CD4-positive, alpha-beta T cell treated with Interleukin-4 for 1 hour (primary cell): ENCODE results near the gene FCMR.
A peak's percentile ranks its signal among the peaks of the same experiment; 100 is the strongest.

Experiments
- DNase-seq, 2 donors: peaks; one replicate each; pipeline ENCODE4 v3.0.0-alpha.2; 2020 to 2022

FCMR gene

GRCh38 chr1:206898089-206898914 is 23.4 kb downstream of the FCMR start:
- no peak for DNase-seq

GRCh38 chr1:206897175-206897574 is 24.6 kb downstream of the FCMR start, which contains the start of gene IL24:
IL24 (plus strand) TSS chr1:206897443; CDS start chr1:206897833, 390 bp downstream.
- DNase-seq, result no peak

GRCh38 chr1:206896261-206896660 is 25.5 kb downstream of the FCMR start:
- DNase-seq, result no peak

GRCh38 chr1:206895837-206896242 is 25.9 kb downstream of the FCMR start:
- no peak for DNase-seq

- DNase-seq, result no peak
These were observed 26.4 kb downstream of the FCMR start for GRCh38 chr1:206895325-206895724.

GRCh38 chr1:206893380-206893779 is 28.4 kb downstream of the FCMR start:
- no peak for DNase-seq

- no peak for DNase-seq
These were observed 29.3 kb downstream of the FCMR start for GRCh38 chr1:206892351-206892984.

- DNase-seq, result no peak
These were observed 30.3 kb downstream of the FCMR start for GRCh38 chr1:206891412-206891811.

GRCh38 chr1:206890125-206891060 is 31.3 kb downstream of the FCMR start:
- DNase-seq, result peak; percentile 17 to 26

- no peak for DNase-seq
These were observed 34.0 kb downstream of the FCMR start for GRCh38 chr1:206887701-206888100.

- no peak for DNase-seq
These were observed 34.9 kb downstream of the FCMR start for GRCh38 chr1:206886831-206887230.

- no peak for DNase-seq
These were observed 36.2 kb downstream of the FCMR start for GRCh38 chr1:206885341-206886060.

- no peak for DNase-seq
These were observed 37.9 kb downstream of the FCMR start for GRCh38 chr1:206883876-206884275.

GRCh38 chr1:206883160-206883559 is 38.6 kb downstream of the FCMR start:
- DNase-seq, result no peak

- no peak for DNase-seq
These were observed 39.2 kb downstream of the FCMR start for GRCh38 chr1:206882555-206882954.

GRCh38 chr1:206880314-206880713 is 41.4 kb downstream of the FCMR start:
- no peak for DNase-seq

- no peak for DNase-seq
These were observed 43.3 kb downstream of the FCMR start for GRCh38 chr1:206878456-206878855.

GRCh38 chr1:206875752-206876377 is 45.9 kb downstream of the FCMR start:
- DNase-seq, result no peak

- DNase-seq, result no peak
These were observed 48.0 kb downstream of the FCMR start for GRCh38 chr1:206873603-206874188.

GRCh38 chr1:206872139-206872538 is 49.6 kb downstream of the FCMR start:
- DNase-seq, result no peak

GRCh38 chr1:206868264-206868663 is 53.5 kb downstream of the FCMR start:
- no peak for DNase-seq

- no peak for DNase-seq
These were observed 54.0 kb downstream of the FCMR start for GRCh38 chr1:206867716-206868115.
